ENCODE data around the gene CRYBG2.

CRYBG2 gene

GRCh38 chr1:26279456-26280332 is 74.2 kb downstream of the CRYBG2 start, which contains the start of gene SH3BGRL3:
Gene SH3BGRL3, plus strand, starts transcription at chr1:26280086. Its CDS starts 70 bp downstream, at chr1:26280156.
- ATAC-seq: peak; percentile 59 to 70

GRCh38 chr1:26278724-26279455 is 75.0 kb downstream of the CRYBG2 start:
- peak in 1 of 2 donors; percentile 6 for ATAC-seq

DNA sequence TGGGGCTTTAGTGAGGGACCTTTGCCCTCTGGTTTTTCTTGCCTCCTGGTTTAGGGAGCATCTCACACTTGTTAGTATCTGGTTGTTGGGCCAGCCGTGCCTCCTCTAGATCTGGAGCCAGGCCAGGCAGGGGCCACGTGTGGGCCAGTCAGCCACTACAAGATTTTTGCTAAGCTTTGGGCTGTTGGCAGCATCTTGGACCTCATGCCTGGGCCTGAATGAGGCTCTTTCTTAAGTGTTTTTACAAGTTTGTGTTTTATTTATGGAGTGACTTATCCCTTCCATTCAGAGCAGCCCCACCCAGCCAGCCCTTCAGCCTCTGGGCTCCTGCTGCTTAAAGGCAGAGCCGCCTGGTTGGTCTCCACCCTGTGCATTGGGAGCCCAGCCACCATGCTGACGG is 75.6 kb downstream of the CRYBG2 start:
- ATAC-seq: no peak

DNA sequence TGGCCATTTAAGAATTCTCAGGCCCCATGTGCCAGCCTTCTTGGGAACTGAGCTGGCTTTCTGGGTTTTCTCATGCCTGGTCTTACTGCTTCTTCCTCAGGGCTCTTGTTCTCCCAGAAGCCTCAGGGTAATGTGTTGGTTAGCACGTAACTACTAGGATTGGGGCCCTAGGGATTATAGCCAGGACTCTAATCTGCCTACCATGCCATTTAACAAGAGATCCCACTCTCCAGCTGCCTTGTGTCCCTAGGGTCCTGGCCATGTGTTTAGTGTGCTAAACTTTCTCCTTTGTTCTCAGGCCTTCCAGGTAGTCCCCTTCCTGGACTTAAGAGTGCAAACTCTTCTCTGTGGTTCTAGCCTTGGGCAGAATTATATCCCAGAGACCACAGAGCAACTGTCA is 76.2 kb downstream of the CRYBG2 start:
- ATAC-seq: no peak

- ATAC-seq: no peak
Observed at GRCh38 chr1:26277261-26277661, 76.7 kb downstream of the CRYBG2 start.

DNA sequence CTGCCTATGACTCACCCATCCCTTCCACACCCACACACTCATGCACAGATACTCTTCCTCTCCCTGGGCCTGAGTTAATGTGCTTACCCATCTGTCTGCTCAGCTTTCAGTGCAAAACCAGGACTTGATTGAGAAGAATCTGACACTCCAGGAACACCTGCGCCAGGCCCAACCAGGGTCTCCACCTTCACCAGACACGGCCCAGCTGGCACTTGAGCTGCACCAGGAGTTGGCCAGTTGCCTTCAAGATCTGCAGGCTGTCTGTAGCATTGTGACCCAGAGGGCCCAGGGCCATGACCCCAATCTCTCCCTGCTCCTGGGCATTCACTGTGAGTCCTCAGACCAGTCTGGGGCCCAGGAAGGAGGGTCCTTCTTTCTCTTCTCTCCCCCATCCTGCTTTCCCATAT is 77.5 kb downstream of the CRYBG2 start:
- no peak for ATAC-seq

DNA sequence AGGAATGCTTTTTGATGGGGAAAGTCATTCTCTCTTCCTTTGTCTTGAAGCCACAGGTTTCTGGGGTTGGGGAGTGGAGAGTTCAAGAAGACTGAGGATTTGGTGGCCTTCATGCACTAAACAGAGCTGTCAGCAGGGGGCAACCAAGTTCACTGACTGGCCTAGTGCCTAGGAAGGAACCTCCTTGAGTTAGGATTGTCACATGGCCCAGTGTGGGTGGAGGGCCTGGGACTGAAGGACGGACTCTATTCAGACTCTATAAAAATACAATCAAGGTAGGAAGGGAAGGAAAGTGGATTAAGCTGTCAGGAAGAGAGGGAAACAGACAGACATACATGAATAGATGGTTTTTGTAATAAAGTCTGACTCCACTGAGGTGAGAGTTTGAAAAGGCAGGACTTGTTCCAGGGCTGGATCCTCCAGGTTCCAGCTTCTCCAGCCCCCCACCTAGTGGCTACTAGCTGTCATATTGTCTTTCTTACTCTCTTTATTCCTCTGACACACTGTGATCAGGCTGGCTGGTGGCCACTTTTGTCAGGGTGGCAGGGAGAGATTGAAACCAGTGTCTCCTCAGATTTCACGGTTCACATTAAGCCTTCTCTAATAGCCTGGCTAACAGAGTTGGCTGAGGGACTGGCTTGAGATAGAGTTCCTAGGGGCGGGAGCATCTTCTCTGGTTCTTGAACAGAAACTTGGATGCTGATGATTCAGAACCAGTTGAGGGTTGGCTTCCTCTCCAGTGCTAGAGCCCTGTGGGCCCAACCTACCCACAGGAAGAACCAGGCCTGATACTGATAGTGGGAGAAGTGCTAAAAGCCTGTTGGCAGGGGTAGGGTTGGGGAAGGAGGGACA is 78.1 kb downstream of the CRYBG2 start:
- peak; percentile 64 to 75 for ATAC-seq

GRCh38 chr1:26274801-26275425 is 79.0 kb downstream of the CRYBG2 start:
- no peak for ATAC-seq
